Fibroblast of lung (primary cell): Measurements from ENCODE around the gene AQP1. TPM values are rescaled to one million over a fixed set of nuclear protein-coding genes. Genes with fewer than 3 reads are reported as not detected.

Source experiments
- DNase-seq, 2 donors: peaks; one replicate each; pipeline versions ENCODE4 v3.0.0 to v3.0.0-alpha.2; 2010; ENCODE audit warnings: low read depth in 2 of 2
- H2AFZ ChIP-seq: 2 replicates; pipeline ENCODE4 v1.5.1; 2012; ENCODE audit warnings: low read length, control low read depth, inconsistent platforms
- H3K27ac ChIP-seq: 2 replicates; pipeline ENCODE4 v1.5.1; 2011; ENCODE audit warnings: low read length, control low read depth; ENCODE audit not compliant: insufficient read depth
- H3K27me3 ChIP-seq: 2 replicates; pipeline ENCODE4 v1.5.1; 2011; ENCODE audit warnings: mild to moderate bottlenecking, low read length; ENCODE audit not compliant: control insufficient read depth, insufficient read depth
- H3K36me3 ChIP-seq: 2 replicates; pipeline ENCODE4 v1.5.1; 2011; ENCODE audit warnings: low read length; ENCODE audit not compliant: control insufficient read depth, insufficient read depth
- H3K4me1 ChIP-seq: 2 replicates; pipeline ENCODE4 v1.5.1; 2011; ENCODE audit warnings: low read length; ENCODE audit not compliant: control insufficient read depth, insufficient read depth; ENCODE audit errors: extremely low read depth
- H3K4me2 ChIP-seq: 2 replicates; pipeline ENCODE4 v1.5.1; 2011; ENCODE audit warnings: low read length, control low read depth; ENCODE audit not compliant: insufficient read depth; ENCODE audit errors: extremely low read depth
- H3K4me3 ChIP-seq, 4 experiments: fragments of 200-600 bp in 1 of 4; sonication (generic) in 1 of 4; replicated peaks in 1 of 4; 2 replicates each; pipeline ENCODE4 v1.5.1; 2011 to 2016; ENCODE audit warnings: low read length in 4 of 4, low read depth in 3 of 4, mild to moderate bottlenecking in 3 of 4, control low read depth in 2 of 4, inconsistent platforms in 1 of 4, mixed read lengths in 1 of 4; ENCODE audit not compliant: insufficient read depth in 1 of 4; ENCODE audit errors: control extremely low read depth in 1 of 4
- H3K79me2 ChIP-seq: 2 replicates; pipeline ENCODE4 v1.5.1; 2012; ENCODE audit warnings: mild to moderate bottlenecking, low read length, inconsistent platforms; ENCODE audit not compliant: control insufficient read depth, insufficient read depth
- H3K9ac ChIP-seq: 2 replicates; pipeline ENCODE4 v1.5.1; 2011; ENCODE audit warnings: mild to moderate bottlenecking, low read length, control low read depth; ENCODE audit not compliant: insufficient read depth
- H3K9me3 ChIP-seq: 2 replicates; pipeline ENCODE4 v1.5.1; 2012; ENCODE audit warnings: low read depth, low read length; ENCODE audit not compliant: control insufficient read depth, insufficient read depth
- H4K20me1 ChIP-seq: 2 replicates; pipeline ENCODE4 v1.5.1; 2011; ENCODE audit warnings: low read length; ENCODE audit not compliant: control insufficient read depth, insufficient read depth; ENCODE audit errors: extremely low read depth
- CTCF ChIP-seq, 2 donors: IDR thresholded peaks in 1 of 2; conservative IDR thresholded peaks in 1 of 2; 1 replicate in 1 of 2; 2 replicates in 1 of 2; pipeline ENCODE4 v1.5.1; 2011 to 2012; ENCODE audit warnings: low read length in 2 of 2, control low read depth in 1 of 2, inconsistent platforms in 1 of 2, low read depth in 1 of 2, mild to moderate bottlenecking in 1 of 2
- EZH2 ChIP-seq: IDR thresholded peaks from 2 replicates; pipeline ENCODE4 v1.5.1; 2012; ENCODE audit warnings: low read length, control low read depth, mild to moderate bottlenecking; ENCODE audit errors: missing control alignments
- polyA plus RNA-seq, 2 donors: library from polyadenylated mRNA; depleted of rRNA in 1 of 2; stranded (reverse) in 1 of 2; unstranded in 1 of 2; fragments of >200 nt; gene quantifications; 2 replicates each; pipeline ENCODE4 v1.2.1, GENCODE V29; 2011 to 2012; ENCODE audit warnings: missing spikeins in 1 of 2
- total RNA-seq: library from RNA; depleted of rRNA; stranded (reverse); fragments of >200 nt; gene quantifications from 2 replicates; pipeline ENCODE4 v1.2.1, GENCODE V29; 2014

Gene AQP1
- total and polyA plus RNA-seq, 2 donors (not counting 1 experiment from before 2014, with no cell fraction given) = 13.0 to 44.6 TPM

- no peaks in the 10 kb centered on the region for H3K9me3 ChIP-seq
- no peak overlapping the region for H3K4me2 ChIP-seq
- no peak overlapping the region for H3K4me3 ChIP-seq
- no peak for DNase-seq
- H3K4me1 ChIP-seq = no peaks in the 10 kb centered on the region
- no peak overlapping the region for H2AFZ ChIP-seq
- H3K9ac ChIP-seq = no peak overlapping the region
- peaks cover under 1% of the 10 kb centered on the region for H3K27me3 ChIP-seq
- H3K36me3 ChIP-seq = no peaks in the 10 kb centered on the region
- no peaks in the 10 kb centered on the region for H4K20me1 ChIP-seq
- H3K79me2 ChIP-seq = no peaks in the 10 kb centered on the region
- TF ChIP-seq CTCF (conservative IDR thresholded peaks at IDR 0.05 in 1 of 2, IDR thresholded peaks at IDR 0.05 in 1 of 2; ENCODE audit: low read depth in 1 of 2, low read length in 2 of 2) (no peak), EZH2 (no peak)
- H3K27ac ChIP-seq = no peak overlapping the region
Observed at GRCh38 chr7:30956704-30957103, 45.1 kb downstream of the AQP1 start.

- Histone ChIP-seq H3K36me3 (no peaks in the 10 kb centered on the region), H3K27me3 (peaks cover 6% of the 10 kb centered on the region), H4K20me1 (no peaks in the 10 kb centered on the region), H3K27ac (no peak within 1 kb of the TSS), H3K4me2 (no peak within 1 kb of the TSS), H3K79me2 (no peaks in the 10 kb centered on the region), H3K4me3 (no peak within 1 kb of the TSS), H3K9me3 (no peaks in the 10 kb centered on the region), H3K9ac (no peak within 1 kb of the TSS), H2AFZ (no peak within 1 kb of the TSS), H3K4me1 (no peaks in the 10 kb centered on the region)
- DNase-seq = no peak
- TF ChIP-seq EZH2 (no peak), CTCF (conservative IDR thresholded peaks at IDR 0.05 in 1 of 2, IDR thresholded peaks at IDR 0.05 in 1 of 2; ENCODE audit: low read depth in 1 of 2, low read length in 2 of 2) (no peak)
Observed at GRCh38 chr7:30963842-30964241, 52.2 kb downstream of the AQP1 start, which contains the start of gene GHRHR. TSS of gene GHRHR (plus strand) at chr7:30963953. CDS start at chr7:30964069, 116 bp downstream.

- peaks cover 6% of the 10 kb centered on the region for H3K27me3 ChIP-seq
Observed at GRCh38 chr7:30965372-30965771, 53.7 kb downstream of the AQP1 start.

More at GRCh38 chr7:30965372-30965771, 53.7 kb downstream of the AQP1 start:
- no peaks in the 10 kb centered on the region for H3K79me2 ChIP-seq
- no peaks in the 10 kb centered on the region for H3K4me1 ChIP-seq
- no peak overlapping the region for H3K4me2 ChIP-seq
- no peak overlapping the region for H3K4me3 ChIP-seq
- H3K9ac ChIP-seq = no peak overlapping the region
- no peaks in the 10 kb centered on the region for H3K36me3 ChIP-seq
- TF ChIP-seq CTCF (conservative IDR thresholded peaks at IDR 0.05 in 1 of 2, IDR thresholded peaks at IDR 0.05 in 1 of 2; ENCODE audit: low read depth in 1 of 2, low read length in 2 of 2) (no peak), EZH2 (no peak)
- H4K20me1 ChIP-seq = no peaks in the 10 kb centered on the region
- no peak for DNase-seq
- no peak overlapping the region for H2AFZ ChIP-seq
- no peaks in the 10 kb centered on the region for H3K9me3 ChIP-seq
- no peak overlapping the region for H3K27ac ChIP-seq
